HG03196 (cell line): ENCODE data around the gene TMEM181.
"Not testable (repeated sequence)": the region's sequence is repeated elsewhere in the genome, so short reads cannot be mapped to it uniquely, and the experiment has no call there.

Experiments
- ATAC-seq: cut with Tn5 transposase; IDR thresholded peaks from one replicate; pipeline ENCODE4 v1.9.1; 2021; ENCODE audit not compliant: unreplicated experiment

Gene TMEM181

GRCh38 chr6:158536891-158537798, 22.7 kb upstream of the TMEM181 start:
- no peak for ATAC-seq

GRCh38 chr6:158538741-158539140, 21.1 kb upstream of the TMEM181 start:
- no peak for ATAC-seq

- no peak for ATAC-seq
These were observed 20.5 kb upstream of the TMEM181 start for GRCh38 chr6:158539413-158539812.

GRCh38 chr6:158539881-158540280, 20.0 kb upstream of the TMEM181 start:
- no peak for ATAC-seq

- ATAC-seq: no peak
These were observed 16.2 kb upstream of the TMEM181 start for GRCh38 chr6:158543606-158544185.

- ATAC-seq: no peak
These were observed 15.5 kb upstream of the TMEM181 start for GRCh38 chr6:158544428-158544827.

GRCh38 chr6:158545043-158545966, 14.6 kb upstream of the TMEM181 start:
- ATAC-seq: no peak

GRCh38 chr6:158548418-158549161, 11.3 kb upstream of the TMEM181 start:
- ATAC-seq: no peak

- no peak for ATAC-seq
These were observed 7.7 kb upstream of the TMEM181 start for GRCh38 chr6:158552055-158552795.

- no peak for ATAC-seq
These were observed 7.1 kb upstream of the TMEM181 start for GRCh38 chr6:158552796-158553138.

- no peak for ATAC-seq
These were observed 5.1 kb upstream of the TMEM181 start for GRCh38 chr6:158554611-158555361.

GRCh38 chr6:158556113-158556512, 3.8 kb upstream of the TMEM181 start:
- ATAC-seq: no peak

- ATAC-seq: not testable (repeated sequence)
These were observed 2.8 kb upstream of the TMEM181 start for GRCh38 chr6:158557110-158557509.

GRCh38 chr6:158557927-158558326, 2.0 kb upstream of the TMEM181 start:
- no peak for ATAC-seq

GRCh38 chr6:158558415-158559306, 1.2 kb upstream of the TMEM181 start:
- no peak for ATAC-seq

- no peak for ATAC-seq
These were observed 475 bp upstream of the TMEM181 start for GRCh38 chr6:158559338-158559894.

- ATAC-seq: no peak
These were observed 987 bp downstream of the TMEM181 start for GRCh38 chr6:158560836-158561320.

GRCh38 chr6:158561321-158561884, 1.5 kb downstream of the TMEM181 start:
- no peak for ATAC-seq
